Osteoblast (primary cell): ENCODE results near the gene PACS2. TPM values are rescaled to one million over a fixed set of nuclear protein-coding genes. Genes with fewer than 3 reads are reported as not detected.

Source experiments
- DNase-seq: peaks from one replicate; pipeline ENCODE4 v3.0.0; 2011; ENCODE audit warnings: low spot score, mixed read lengths; ENCODE audit not compliant: insufficient read length; ENCODE audit errors: missing footprints
- H2AFZ ChIP-seq: 2 replicates; pipeline ENCODE4 v1.6.0; 2011; ENCODE audit warnings: mild to moderate bottlenecking, low read length
- H3K27ac ChIP-seq: 2 replicates; pipeline ENCODE4 v1.5.1; 2011; ENCODE audit warnings: mild to moderate bottlenecking, low read depth, low read length, moderate library complexity
- H3K27me3 ChIP-seq: 2 replicates; pipeline ENCODE4 v1.6.0; 2012; ENCODE audit warnings: mild to moderate bottlenecking, control low read depth, inconsistent platforms, low read length, moderate library complexity; ENCODE audit not compliant: insufficient read depth
- H3K36me3 ChIP-seq: 2 replicates; pipeline ENCODE4 v1.5.1; 2011; ENCODE audit warnings: mild to moderate bottlenecking, low read length, control low read depth, moderate library complexity; ENCODE audit not compliant: insufficient read depth
- H3K4me1 ChIP-seq: 2 replicates; pipeline ENCODE4 v1.5.1; 2011; ENCODE audit warnings: mild to moderate bottlenecking, low read length, control low read depth, moderate library complexity; ENCODE audit not compliant: insufficient read depth
- H3K4me2 ChIP-seq: 2 replicates; pipeline ENCODE4 v1.6.0; 2011; ENCODE audit warnings: mild to moderate bottlenecking, low read length; ENCODE audit not compliant: insufficient read depth
- H3K4me3 ChIP-seq: fragments of 200-600 bp; sonication (generic); 3 replicates; pipeline ENCODE4 v1.5.1; 2012; ENCODE audit warnings: mild to moderate bottlenecking, low read length, inconsistent platforms; ENCODE audit not compliant: insufficient read depth
- H3K79me2 ChIP-seq: 2 replicates; pipeline ENCODE4 v1.6.0; 2012; ENCODE audit warnings: mild to moderate bottlenecking, low read length, control low read depth, inconsistent platforms; ENCODE audit not compliant: insufficient read depth
- H3K9me3 ChIP-seq: 2 replicates; pipeline ENCODE4 v1.5.1; 2011; ENCODE audit warnings: low read depth, low read length, control low read depth
- H4K20me1 ChIP-seq: 2 replicates; pipeline ENCODE4 v1.6.0; 2012; ENCODE audit warnings: mild to moderate bottlenecking, low read length, control low read depth; ENCODE audit not compliant: insufficient read depth
- total RNA-seq: library from RNA; depleted of rRNA; stranded (reverse); fragments of >200 nt; gene quantifications from 2 replicates; pipeline ENCODE4 v1.2.3, GENCODE V29; 2012
- TF ChIP-seq, protein P1 (sequence below): IDR thresholded peaks from 2 replicates; pipeline ENCODE4 v1.5.1; 2011; ENCODE audit warnings: mild to moderate bottlenecking, low read depth, low read length, moderate library complexity; ENCODE audit errors: extremely low read depth

Gene PACS2
- total RNA-seq, 1 donor, result 81.1 TPM

DNA sequence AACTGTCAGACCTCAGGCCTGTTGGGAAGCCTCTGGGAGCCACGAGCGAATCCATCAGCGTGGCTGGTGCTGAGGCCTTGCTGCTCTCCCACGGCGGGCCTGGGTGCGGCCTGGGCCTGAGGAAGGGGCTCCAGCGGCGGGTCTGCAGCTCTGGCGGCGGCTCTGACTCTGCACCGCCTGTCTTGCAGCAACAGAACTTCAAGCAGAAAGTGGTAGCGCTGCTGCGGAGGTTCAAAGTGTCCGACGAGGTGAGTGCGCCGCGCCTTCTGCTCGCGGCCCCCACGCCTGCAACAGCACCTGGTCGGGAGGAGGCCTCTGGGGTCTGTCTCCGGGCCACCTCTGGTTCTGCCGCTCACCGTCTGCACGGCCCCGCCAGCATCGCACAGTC is 55.1 kb downstream of the PACS2 start:
- Histone ChIP-seq H3K27ac (no peak overlapping the region), H4K20me1 (peaks cover 10% of the 10 kb centered on the region), H3K36me3 (peaks cover 6% of the 10 kb centered on the region), H3K27me3 (no peaks in the 10 kb centered on the region), H3K9me3 (no peaks in the 10 kb centered on the region), H3K4me3 (no peak overlapping the region), H2AFZ (no peak overlapping the region), H3K79me2 (no peaks in the 10 kb centered on the region), H3K4me1 (no peaks in the 10 kb centered on the region), H3K4me2 (no peak overlapping the region)
- DNase-seq, result no peak
- TF ChIP-seq, protein P1, sequence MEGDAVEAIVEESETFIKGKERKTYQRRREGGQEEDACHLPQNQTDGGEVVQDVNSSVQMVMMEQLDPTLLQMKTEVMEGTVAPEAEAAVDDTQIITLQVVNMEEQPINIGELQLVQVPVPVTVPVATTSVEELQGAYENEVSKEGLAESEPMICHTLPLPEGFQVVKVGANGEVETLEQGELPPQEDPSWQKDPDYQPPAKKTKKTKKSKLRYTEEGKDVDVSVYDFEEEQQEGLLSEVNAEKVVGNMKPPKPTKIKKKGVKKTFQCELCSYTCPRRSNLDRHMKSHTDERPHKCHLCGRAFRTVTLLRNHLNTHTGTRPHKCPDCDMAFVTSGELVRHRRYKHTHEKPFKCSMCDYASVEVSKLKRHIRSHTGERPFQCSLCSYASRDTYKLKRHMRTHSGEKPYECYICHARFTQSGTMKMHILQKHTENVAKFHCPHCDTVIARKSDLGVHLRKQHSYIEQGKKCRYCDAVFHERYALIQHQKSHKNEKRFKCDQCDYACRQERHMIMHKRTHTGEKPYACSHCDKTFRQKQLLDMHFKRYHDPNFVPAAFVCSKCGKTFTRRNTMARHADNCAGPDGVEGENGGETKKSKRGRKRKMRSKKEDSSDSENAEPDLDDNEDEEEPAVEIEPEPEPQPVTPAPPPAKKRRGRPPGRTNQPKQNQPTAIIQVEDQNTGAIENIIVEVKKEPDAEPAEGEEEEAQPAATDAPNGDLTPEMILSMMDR, result no peak

DNA sequence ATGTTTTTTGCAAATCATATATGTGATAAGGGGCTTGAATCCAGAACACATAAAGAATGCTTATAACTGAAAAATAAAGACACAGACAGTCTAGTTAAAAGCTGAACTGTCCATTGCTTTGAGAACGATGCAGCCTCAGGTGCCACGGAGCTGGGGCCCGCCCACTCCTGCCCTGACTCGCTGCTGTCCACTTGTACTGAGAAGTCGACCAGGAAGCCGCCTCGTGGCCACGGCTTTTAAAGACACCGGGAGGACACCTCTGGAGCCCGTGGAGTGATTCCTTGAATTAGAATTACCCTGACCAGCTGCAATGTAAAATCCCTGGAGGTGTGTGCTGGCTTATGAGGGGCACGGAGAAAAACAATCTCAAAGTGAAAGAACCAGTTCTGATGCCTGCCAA is 59.8 kb downstream of the PACS2 start:
- no peaks in the 10 kb centered on the region for H3K4me1 ChIP-seq
- DNase-seq, result no peak

GRCh38 chr14:105375635-105376057 is 61.1 kb downstream of the PACS2 start:
- Histone ChIP-seq H3K4me3 (no peak overlapping the region), H3K36me3 (peaks cover 6% of the 10 kb centered on the region), H3K79me2 (no peaks in the 10 kb centered on the region), H3K27me3 (no peaks in the 10 kb centered on the region), H3K4me1 (no peaks in the 10 kb centered on the region), H3K9me3 (no peaks in the 10 kb centered on the region), H3K27ac (no peak overlapping the region), H2AFZ (no peak overlapping the region), H4K20me1 (peaks cover 3% of the 10 kb centered on the region), H3K4me2 (no peak overlapping the region)
- TF ChIP-seq, protein P1, result no peak
- DNase-seq, result peak; percentile 92

More for the DNA sequence above, 59.8 kb downstream of the PACS2 start:
- Histone ChIP-seq H3K79me2 (no peaks in the 10 kb centered on the region), H3K4me2 (no peak overlapping the region), H3K27me3 (no peaks in the 10 kb centered on the region), H2AFZ (no peak overlapping the region), H4K20me1 (peaks cover 3% of the 10 kb centered on the region), H3K36me3 (peaks cover 6% of the 10 kb centered on the region), H3K4me3 (no peak overlapping the region), H3K9me3 (no peaks in the 10 kb centered on the region), H3K27ac (no peak overlapping the region)
- TF ChIP-seq, protein P1, result no peak

DNA sequence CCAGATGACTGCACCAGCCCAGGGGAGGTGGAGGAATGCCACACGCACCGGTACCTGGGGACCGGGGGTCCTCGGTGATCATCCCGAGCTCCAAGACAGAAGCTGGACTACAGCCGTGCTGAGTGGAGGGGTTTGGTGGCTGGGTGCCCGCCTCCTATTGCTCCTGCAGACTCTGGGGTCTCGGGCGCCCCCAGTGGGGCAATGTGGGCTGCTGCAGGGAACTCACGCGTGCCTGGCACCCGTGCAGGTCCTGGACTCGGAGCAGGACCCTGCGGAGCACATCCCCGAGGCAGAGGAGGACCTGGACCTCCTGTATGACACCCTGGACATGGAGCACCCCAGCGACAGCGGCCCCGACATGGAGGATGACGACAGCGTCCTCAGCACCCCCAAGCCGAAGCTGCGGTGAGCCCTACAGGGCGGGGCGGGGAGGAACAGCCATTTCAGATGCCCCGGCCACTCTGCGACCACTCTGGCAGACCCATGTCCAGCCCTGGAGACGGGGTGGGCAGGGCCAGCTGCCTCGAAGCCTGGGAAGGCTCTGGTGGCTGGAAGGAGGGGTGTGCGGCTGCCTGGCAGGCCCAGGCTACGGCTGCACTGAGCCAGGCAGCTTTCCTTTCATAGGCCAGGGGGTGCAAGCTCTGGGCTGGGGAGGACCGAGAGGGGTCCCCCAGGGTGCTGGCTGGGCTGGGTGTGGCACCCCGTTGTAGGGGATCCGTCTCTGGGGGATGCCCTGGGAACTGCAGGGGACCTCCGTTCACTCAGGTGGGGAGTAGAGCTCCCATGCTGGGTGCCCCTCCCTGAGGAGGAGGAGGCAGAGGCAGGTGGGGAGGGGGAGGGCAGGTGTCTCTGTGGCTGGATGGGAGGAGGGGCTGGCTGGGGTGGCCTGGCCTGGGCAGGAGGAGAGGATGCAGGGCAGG is 62.2 kb downstream of the PACS2 start:
- H3K27ac ChIP-seq, result no peak overlapping the region
- TF ChIP-seq, protein P1, result no peak
- H3K9me3 ChIP-seq, result no peaks in the 10 kb centered on the region
- H4K20me1 ChIP-seq, result no peaks in the 10 kb centered on the region
- no peaks in the 10 kb centered on the region for H3K4me1 ChIP-seq
- no peaks in the 10 kb centered on the region for H3K79me2 ChIP-seq
- no peak overlapping the region for H3K4me2 ChIP-seq
- peaks cover 2% of the 10 kb centered on the region for H3K36me3 ChIP-seq
- H3K4me3 ChIP-seq, result no peak overlapping the region
- peak; percentile 86 for DNase-seq
- no peaks in the 10 kb centered on the region for H3K27me3 ChIP-seq
- H2AFZ ChIP-seq, result no peak overlapping the region
